Measurements from ENCODE around the gene SEC14L3. TPM values are rescaled to one million over a fixed set of nuclear protein-coding genes. Genes with fewer than 3 reads are reported as not detected.
A peak's percentile ranks its signal among the peaks of the same experiment; 100 is the strongest.

Gene SEC14L3
- polyA plus RNA-seq, 6 donors from 2014 or later: not detected

- ATAC-seq (ENCODE audit: low read depth in 2 of 2): no peak
- peak overlapping the region in 5 of 6 donors; percentile 57 to 98 (median 91) for H3K27ac Mint-ChIP-seq
- H3K4me3 Mint-ChIP-seq: peak overlapping the region; percentile 93 to 99 (median 99)
- no peak for DNase-seq
- no peaks in the 10 kb centered on the region for H3K36me3 Mint-ChIP-seq
- peaks cover 35 to 52% (median 48%) of the 10 kb centered on the region in 3 donors for H3K4me1 Mint-ChIP-seq
- no peaks in the 10 kb centered on the region for H3K27me3 Mint-ChIP-seq
- no peaks in the 10 kb centered on the region for H3K9me3 Mint-ChIP-seq
Measured at GRCh38 chr22:30422481-30423300, 49.1 kb downstream of the SEC14L3 start.

DNA sequence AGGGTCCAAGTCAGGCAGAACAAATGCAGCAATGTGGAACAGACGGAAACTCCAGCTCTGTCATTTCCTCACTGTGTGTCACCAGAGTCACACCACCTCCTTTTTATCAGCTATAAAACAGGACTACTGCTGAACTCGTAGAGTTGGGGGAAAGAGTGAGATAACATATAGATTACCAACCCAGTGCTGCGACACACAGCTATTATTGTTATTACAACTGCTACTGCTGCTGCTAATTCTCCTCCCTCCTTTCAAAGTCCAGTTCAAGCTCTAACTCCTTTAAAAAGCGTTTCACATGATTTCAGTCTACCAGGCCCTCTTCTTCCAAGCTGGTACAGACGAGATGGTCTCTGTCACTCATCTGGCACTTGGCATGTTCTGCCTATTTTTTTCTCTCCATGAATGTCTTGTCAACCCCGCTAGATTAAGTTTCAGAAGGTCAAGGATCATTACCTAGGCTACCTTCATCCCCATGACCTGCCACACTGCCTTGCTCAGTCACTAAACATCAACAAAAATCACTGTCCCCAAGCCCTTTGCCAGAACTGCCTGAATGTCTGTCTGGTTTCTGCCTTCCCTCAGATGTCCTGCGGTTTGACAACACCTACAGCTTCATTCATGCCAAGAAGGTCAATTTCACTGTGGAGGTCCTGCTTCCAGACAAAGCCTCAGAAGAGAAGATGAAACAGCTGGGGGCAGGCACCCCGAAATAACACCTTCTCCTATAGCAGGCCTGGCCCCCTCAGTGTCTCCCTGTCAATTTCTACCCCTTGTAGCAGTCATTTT, 49.9 kb downstream of the SEC14L3 start:
- Mint-ChIP-seq H3K27ac (peak overlapping the region in 5 of 6 donors; percentile 20 to 95 (median 38)), H3K36me3 (no peaks in the 10 kb centered on the region), H3K4me3 (peak overlapping the region; percentile 93 to 99 (median 99)), H3K9me3 (no peaks in the 10 kb centered on the region), H3K27me3 (no peaks in the 10 kb centered on the region), H3K4me1 (peaks cover 31 to 46% (median 42%) of the 10 kb centered on the region in 3 donors)
- no peak for ATAC-seq (ENCODE audit: low read depth in 2 of 2)
- no peak for DNase-seq

DNA sequence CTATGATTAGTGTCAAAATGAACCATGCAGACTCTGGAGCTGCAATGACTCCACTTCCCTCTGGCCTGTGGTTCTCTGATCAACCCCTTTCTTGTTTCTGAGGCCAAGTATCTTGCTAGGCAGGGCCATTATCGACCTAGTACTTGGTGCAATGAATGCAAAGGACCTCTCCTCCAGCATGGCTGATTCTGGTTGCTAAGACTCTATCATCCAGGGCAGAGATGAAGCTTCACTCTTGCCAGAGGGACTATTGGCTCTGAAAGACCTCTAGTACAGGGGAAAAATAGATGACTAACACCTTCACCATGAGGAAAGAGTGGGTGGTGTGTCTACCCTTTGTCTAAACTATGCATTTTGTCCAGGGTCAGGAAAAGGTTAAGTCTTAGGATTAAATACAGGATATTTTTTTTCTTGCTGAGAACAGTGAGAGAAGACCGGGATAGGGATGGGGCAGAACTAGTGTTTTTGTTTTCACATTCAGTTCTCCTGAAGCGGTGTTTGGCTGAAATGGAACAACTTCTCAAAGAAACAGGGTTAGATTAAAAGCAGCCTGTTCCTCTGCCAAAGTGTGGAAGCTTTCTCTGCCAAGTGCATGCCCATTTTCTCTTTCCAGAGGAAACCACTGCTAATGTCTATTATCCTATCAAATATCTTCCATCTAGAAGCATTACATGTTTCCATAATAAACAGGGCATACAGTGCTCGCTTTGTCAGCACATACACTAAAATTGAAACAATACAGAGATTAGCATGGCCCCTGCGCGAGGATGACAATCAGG, 51.3 kb downstream of the SEC14L3 start:
- Mint-ChIP-seq H3K4me1 (peaks cover 19 to 34% (median 28%) of the 10 kb centered on the region in 3 donors), H3K36me3 (peaks cover 0 to 9% of the 10 kb centered on the region in 2 donors), H3K9me3 (no peaks in the 10 kb centered on the region), H3K27me3 (no peaks in the 10 kb centered on the region), H3K4me3 (peak overlapping the region in 2 of 8 donors; percentile 20 to 57), H3K27ac (no peak overlapping the region)
- DNase-seq (no peak), ATAC-seq (ENCODE audit: low read depth in 2 of 2) (no peak)

GRCh38 chr22:30416837-30417236, 55.0 kb downstream of the SEC14L3 start:
- DNase-seq (no peak), ATAC-seq (ENCODE audit: low read depth in 2 of 2) (no peak)
- Mint-ChIP-seq H3K27ac (no peak overlapping the region), H3K4me3 (peak overlapping the region in 1 of 8 donors; percentile 28), H3K27me3 (no peaks in the 10 kb centered on the region), H3K4me1 (peaks cover 0 to 6% (median 2%) of the 10 kb centered on the region in 3 donors), H3K9me3 (no peaks in the 10 kb centered on the region), H3K36me3 (peaks cover 0 to 9% of the 10 kb centered on the region in 2 donors)

DNA sequence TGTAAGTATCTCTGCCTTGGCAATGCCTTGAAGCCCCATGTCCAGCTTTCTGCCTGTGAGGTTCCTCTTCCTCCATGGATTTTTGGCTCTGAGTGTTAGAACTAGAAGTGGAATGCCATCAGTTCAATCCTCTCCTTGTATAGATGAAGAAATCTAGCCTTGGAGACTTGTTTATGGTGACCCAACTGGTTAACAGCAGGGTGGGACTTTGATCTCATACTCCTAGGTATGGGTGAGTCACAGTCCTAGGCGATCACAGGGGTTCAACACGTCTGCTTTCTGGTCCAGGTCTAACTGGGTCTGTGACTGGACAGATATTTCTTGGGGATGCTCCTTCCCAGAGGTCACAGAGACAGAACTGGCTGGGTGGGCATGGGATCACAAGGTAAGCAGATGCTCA, 55.4 kb downstream of the SEC14L3 start:
- no peak for ATAC-seq (ENCODE audit: low read depth in 2 of 2)
- Mint-ChIP-seq H3K36me3 (peaks cover 0 to 9% of the 10 kb centered on the region in 2 donors), H3K27me3 (no peaks in the 10 kb centered on the region), H3K4me1 (peaks cover 0 to 5% (median 1%) of the 10 kb centered on the region in 3 donors), H3K27ac (peak overlapping the region in 1 of 6 donors; percentile 62), H3K9me3 (no peaks in the 10 kb centered on the region), H3K4me3 (no peak overlapping the region)
- DNase-seq: no peak

- no peak overlapping the region for H3K4me3 Mint-ChIP-seq
- no peak for DNase-seq
- H3K4me1 Mint-ChIP-seq: peaks cover 0 to 5% (median 1%) of the 10 kb centered on the region in 3 donors
- no peaks in the 10 kb centered on the region for H3K27me3 Mint-ChIP-seq
- no peak for ATAC-seq (ENCODE audit: low read depth in 2 of 2)
- no peak overlapping the region for H3K27ac Mint-ChIP-seq
- H3K36me3 Mint-ChIP-seq: peaks cover 0 to 9% of the 10 kb centered on the region in 2 donors
- no peaks in the 10 kb centered on the region for H3K9me3 Mint-ChIP-seq
Measured at GRCh38 chr22:30414525-30415047, 57.2 kb downstream of the SEC14L3 start.

GRCh38 chr22:30413745-30414524, 57.9 kb downstream of the SEC14L3 start:
- peaks cover 0 to 9% of the 10 kb centered on the region in 2 donors for H3K36me3 Mint-ChIP-seq
- no peak for ATAC-seq (ENCODE audit: low read depth in 2 of 2)
- peaks cover 0 to 5% (median 1%) of the 10 kb centered on the region in 3 donors for H3K4me1 Mint-ChIP-seq
- H3K4me3 Mint-ChIP-seq: peak overlapping the region in 1 of 8 donors; percentile 29
- no peaks in the 10 kb centered on the region for H3K27me3 Mint-ChIP-seq
- H3K9me3 Mint-ChIP-seq: no peaks in the 10 kb centered on the region
- no peak overlapping the region for H3K27ac Mint-ChIP-seq
- no peak for DNase-seq

DNA sequence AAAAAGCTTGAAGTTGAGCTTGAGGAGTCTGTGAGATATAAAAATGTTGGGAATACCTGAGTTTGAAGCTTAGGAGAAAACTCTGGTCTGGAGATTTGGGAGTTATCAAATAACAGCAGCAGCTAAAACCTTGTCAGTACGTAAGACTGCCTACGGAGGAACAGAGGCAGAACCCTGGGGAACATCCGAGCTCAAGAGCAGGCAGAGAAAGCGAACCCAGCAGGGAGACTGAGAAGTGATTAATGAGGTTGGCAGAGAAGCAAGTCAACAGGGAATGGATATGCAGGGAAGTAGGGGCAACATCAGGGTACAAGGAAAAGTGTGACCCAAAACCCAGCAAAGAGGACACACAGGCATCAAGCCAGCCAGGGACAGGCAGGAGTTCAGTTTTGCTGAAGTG, 58.8 kb downstream of the SEC14L3 start:
- peaks cover 0 to 5% (median 1%) of the 10 kb centered on the region in 3 donors for H3K4me1 Mint-ChIP-seq
- no peaks in the 10 kb centered on the region for H3K9me3 Mint-ChIP-seq
- no peaks in the 10 kb centered on the region for H3K27me3 Mint-ChIP-seq
- no peak overlapping the region for H3K4me3 Mint-ChIP-seq
- no peak for ATAC-seq (ENCODE audit: low read depth in 2 of 2)
- DNase-seq: no peak
- H3K36me3 Mint-ChIP-seq: peaks cover 0 to 9% of the 10 kb centered on the region in 2 donors
- peak overlapping the region in 4 of 6 donors; percentile 5 to 58 (median 18) for H3K27ac Mint-ChIP-seq

GRCh38 chr22:30411780-30412179, 60.0 kb downstream of the SEC14L3 start:
- no peak overlapping the region for H3K4me3 Mint-ChIP-seq
- no peak for ATAC-seq (ENCODE audit: low read depth in 2 of 2)
- no peak for DNase-seq
- peaks cover 0 to 9% of the 10 kb centered on the region in 2 donors for H3K36me3 Mint-ChIP-seq
- peaks cover 0 to 5% (median 1%) of the 10 kb centered on the region in 3 donors for H3K4me1 Mint-ChIP-seq
- H3K9me3 Mint-ChIP-seq: no peaks in the 10 kb centered on the region
- H3K27ac Mint-ChIP-seq: peak overlapping the region in 2 of 6 donors; percentile 49 to 96
- H3K27me3 Mint-ChIP-seq: no peaks in the 10 kb centered on the region

Other genes with a start within 250 kb of the SEC14L3 start
- gene LIF, start 225.3 kb downstream of the SEC14L3 start, polyA plus RNA-seq (ENCODE audit: low read depth in 6 of 6): not detected
- 1 to 10 TPM in 5 of 6 donors, under 1 TPM in 1; 0.66 to 4.7 (median 1.3) TPM for gene OSM, start 205.2 kb downstream of the SEC14L3 start, polyA plus RNA-seq (ENCODE audit: low read depth in 6 of 6)
- gene CASTOR1, start 182.5 kb downstream of the SEC14L3 start, polyA plus RNA-seq (ENCODE audit: low read depth in 6 of 6): 10 to 100 TPM in 5 of 6 donors, not detected in 1; 11.0 to 18.5 (median 14.7) TPM
- 10 to 100 TPM; 39.9 to 54.0 (median 40.7) TPM for gene TBC1D10A, start 145.1 kb downstream of the SEC14L3 start, polyA plus RNA-seq (ENCODE audit: low read depth in 6 of 6)
- gene SF3A1, start 115.1 kb downstream of the SEC14L3 start, polyA plus RNA-seq (ENCODE audit: low read depth in 6 of 6): 100 to 1,000 TPM in 1 of 6 donors, 10 to 100 TPM in 5; 34.1 to 110 (median 80.3) TPM
- gene CCDC157, start 115.0 kb downstream of the SEC14L3 start, polyA plus RNA-seq (ENCODE audit: low read depth in 6 of 6): 1 to 10 TPM in 3 of 6 donors, under 1 TPM in 2, not detected in 1; 0.47 to 2.6 (median 1.6) TPM
- gene RNF215, start 84.6 kb downstream of the SEC14L3 start, polyA plus RNA-seq (ENCODE audit: low read depth in 6 of 6): 1 to 10 TPM in 1 of 6 donors, under 1 TPM in 4, not detected in 1; 0.30 to 1.0 (median 0.95) TPM
- 1 to 10 TPM in 3 of 6 donors, under 1 TPM in 3; 0.60 to 2.6 (median 1.0) TPM for gene SEC14L2, start 75.0 kb downstream of the SEC14L3 start, polyA plus RNA-seq (ENCODE audit: low read depth in 6 of 6)
- gene MTFP1, start 46.2 kb downstream of the SEC14L3 start, polyA plus RNA-seq (ENCODE audit: low read depth in 6 of 6): 10 to 100 TPM in 4 of 6 donors, 1 to 10 TPM in 2; 2.6 to 18.0 (median 13.2) TPM
- gene SEC14L4, start 33.7 kb upstream of the SEC14L3 start, polyA plus RNA-seq (ENCODE audit: low read depth in 6 of 6): not detected
- not detected for gene SEC14L6, start 74.7 kb upstream of the SEC14L3 start, polyA plus RNA-seq (ENCODE audit: low read depth in 6 of 6)
- under 1 TPM in 4 of 6 donors, not detected in 2; 0.24 to 0.65 (median 0.49) TPM for gene GAL3ST1, start 102.6 kb upstream of the SEC14L3 start, polyA plus RNA-seq (ENCODE audit: low read depth in 6 of 6)
- gene PES1, start 119.9 kb upstream of the SEC14L3 start, polyA plus RNA-seq (ENCODE audit: low read depth in 6 of 6): 10 to 100 TPM; 25.9 to 49.9 (median 36.9) TPM
- under 1 TPM in 1 of 6 donors, not detected in 5; 0.80 TPM for gene TCN2, start 135.2 kb upstream of the SEC14L3 start, polyA plus RNA-seq (ENCODE audit: low read depth in 6 of 6)
- under 1 TPM in 5 of 6 donors, not detected in 1; 0.09 to 0.45 (median 0.33) TPM for gene SLC35E4, start 163.8 kb upstream of the SEC14L3 start, polyA plus RNA-seq (ENCODE audit: low read depth in 6 of 6)
- 10 to 100 TPM in 5 of 6 donors, 1 to 10 TPM in 1; 9.0 to 18.1 (median 12.3) TPM for gene DUSP18, start 195.9 kb upstream of the SEC14L3 start, polyA plus RNA-seq (ENCODE audit: low read depth in 6 of 6)
- gene OSBP2, start 222.9 kb upstream of the SEC14L3 start, polyA plus RNA-seq (ENCODE audit: low read depth in 6 of 6): 1 to 10 TPM in 1 of 6 donors, under 1 TPM in 4, not detected in 1; 0.20 to 1.1 (median 0.61) TPM

Measured in naive B cell (primary cell).